K562 (cell line): Measurements from ENCODE around the gene HTT-AS. TPM values are rescaled to one million over a fixed set of nuclear protein-coding genes. Genes with fewer than 3 reads are reported as not detected.

Experiments used
- ATF1 ChIP-seq, 2 experiments: fragments of 450-650 bp in 1 of 2; IDR thresholded peaks; 2 replicates each; pipeline ENCODE4 v1.6.1; 2016; ENCODE audit warnings: missing compliant biosample characterization in 1 of 2, missing genetic modification characterization in 1 of 2
- C11orf30 ChIP-seq: fragments of 450-650 bp; IDR thresholded peaks from 2 replicates; pipeline ENCODE4 v1.6.1; 2016; ENCODE audit warnings: low read depth, mild to moderate bottlenecking
- CBFA2T2 ChIP-seq: fragments of 450-650 bp; conservative IDR thresholded peaks from 2 replicates; pipeline ENCODE4 v1.6.1; 2017; ENCODE audit warnings: mild to moderate bottlenecking
- CBFB ChIP-seq: sonication (generic); formaldehyde crosslinking; IDR thresholded peaks from 2 replicates; pipeline ENCODE4 v1.4.0; 2020; ENCODE audit warnings: mild to moderate bottlenecking, missing genetic modification reagents
- CHCHD3 ChIP-seq: fragments of 250-450 bp; sonication (Bioruptor Pico); IDR thresholded peaks from 2 replicates; pipeline ENCODE4 v2.1.2; 2022; ENCODE audit warnings: mild to moderate bottlenecking
- CREM ChIP-seq: IDR thresholded peaks from 2 replicates; pipeline ENCODE4 v1.6.1; 2014; ENCODE audit warnings: antibody characterized with exemption, low read depth
- CXXC5 ChIP-seq: fragments of 250-450 bp; sonication (Bioruptor Pico); IDR thresholded peaks from 2 replicates; pipeline ENCODE4 v1.8.0; 2022; ENCODE audit warnings: inconsistent platforms, mild to moderate bottlenecking, moderate library complexity
- ETV1 ChIP-seq: fragments of 450-650 bp; conservative IDR thresholded peaks from 2 replicates; pipeline ENCODE4 v1.6.1; 2016; ENCODE audit warnings: missing genetic modification characterization, control low read depth, low read depth, missing compliant biosample characterization
- EWSR1 ChIP-seq: fragments of 450-650 bp; IDR thresholded peaks from 2 replicates; pipeline ENCODE4 v1.6.1; 2018; ENCODE audit warnings: borderline replicate concordance, mild to moderate bottlenecking, low read depth, moderate library complexity; ENCODE audit not compliant: partially characterized antibody
- FOXA1 ChIP-seq: fragments of 450-650 bp; IDR thresholded peaks from 2 replicates; pipeline ENCODE4 v1.6.1; 2016; ENCODE audit warnings: mild to moderate bottlenecking, borderline replicate concordance
- HNRNPK ChIP-seq: fragments of 200-400 bp; formaldehyde crosslinking; IDR thresholded peaks from one replicate; pipeline ENCODE4 v1.6.1; 2018; ENCODE audit warnings: mild to moderate bottlenecking, low read depth, low read length; ENCODE audit not compliant: poor library complexity, severe bottlenecking
- LARP7 ChIP-seq: fragments of 450-650 bp; IDR thresholded peaks from 2 replicates; pipeline ENCODE4 v1.6.1; 2016
- MAZ ChIP-seq, 2 experiments: fragments of 450-650 bp in 1 of 2; sonication (generic) in 1 of 2; formaldehyde crosslinking; IDR thresholded peaks in 1 of 2; conservative IDR thresholded peaks in 1 of 2; 2 replicates each; pipeline versions ENCODE4 v1.4.0 to v1.5.0; 2020; ENCODE audit warnings: mild to moderate bottlenecking in 1 of 2, missing genetic modification reagents in 1 of 2
- NFIX ChIP-seq: fragments of 250-450 bp; sonication (Bioruptor Pico); IDR thresholded peaks from 2 replicates; pipeline ENCODE4 v1.4.0; 2020; ENCODE audit warnings: low read depth, mild to moderate bottlenecking, moderate library complexity
- POLR3G ChIP-seq: IDR thresholded peaks from 2 replicates; pipeline ENCODE4 v1.6.1; 2011; ENCODE audit not compliant: insufficient read length, insufficient replicate concordance; ENCODE audit errors: extremely low read depth
- RNF2 ChIP-seq: sonication (generic); IDR thresholded peaks from 2 replicates; pipeline ENCODE4 v1.6.1; 2016
- THRAP3 ChIP-seq: fragments of 450-650 bp; IDR thresholded peaks from 2 replicates; pipeline ENCODE4 v1.6.1; 2016; ENCODE audit warnings: mild to moderate bottlenecking, inconsistent platforms, borderline replicate concordance
- TRIM24 ChIP-seq, 2 experiments: fragments of 450-650 bp; IDR thresholded peaks; 2 replicates each; pipeline ENCODE4 v1.6.1; 2016
- ZNF316 ChIP-seq: fragments of 450-650 bp; IDR thresholded peaks from 2 replicates; pipeline ENCODE4 v1.6.1; 2016
- polyA plus RNA-seq, 8 experiments: library from polyadenylated mRNA; depleted of rRNA in 4 of 8; stranded (reverse) in 5 of 8; unstranded in 3 of 8; fragments of >200 nt; fragmentation: Nextera tagmentation in 2 of 8; fragmentation: Illumina TruSeq in 1 of 8; extraction: Ambion mirVana in 2 of 8; extraction: Trizol in 1 of 8; gene quantifications; 2 replicates each; pipeline versions ENCODE4 v1.2.1 to v1.2.3, GENCODE V29; 2011 to 2014; ENCODE audit warnings: inconsistent platforms in 1 of 8, missing spikeins in 1 of 8
- total RNA-seq, 7 experiments: library from RNA; depleted of rRNA in 6 of 7; stranded (reverse); fragments of >200 nt in 6 of 7; fragmentation: Illumina TruSeq in 2 of 7; extraction: Trizol in 2 of 7; gene quantifications; 2 replicates each; pipeline versions ENCODE4 v1.2.1 to v1.2.3, GENCODE V29; 2011 to 2021; ENCODE audit warnings: low replicate concordance in 1 of 7
- TF ChIP-seq, protein P1 (sequence below), 2 experiments: fragments of 450-650 bp; formaldehyde crosslinking in 1 of 2; IDR thresholded peaks; 2 replicates each; pipeline versions ENCODE4 v1.4.0 to v1.6.1; 2014 to 2020; ENCODE audit warnings: mild to moderate bottlenecking in 2 of 2, borderline replicate concordance in 1 of 2, low read depth in 1 of 2

HTT-AS gene
- total and polyA plus RNA-seq, 9 of the 15 experiments (the other 6 are each of a cell fraction or from before 2014, with no cell fraction given) = not detected

DNA sequence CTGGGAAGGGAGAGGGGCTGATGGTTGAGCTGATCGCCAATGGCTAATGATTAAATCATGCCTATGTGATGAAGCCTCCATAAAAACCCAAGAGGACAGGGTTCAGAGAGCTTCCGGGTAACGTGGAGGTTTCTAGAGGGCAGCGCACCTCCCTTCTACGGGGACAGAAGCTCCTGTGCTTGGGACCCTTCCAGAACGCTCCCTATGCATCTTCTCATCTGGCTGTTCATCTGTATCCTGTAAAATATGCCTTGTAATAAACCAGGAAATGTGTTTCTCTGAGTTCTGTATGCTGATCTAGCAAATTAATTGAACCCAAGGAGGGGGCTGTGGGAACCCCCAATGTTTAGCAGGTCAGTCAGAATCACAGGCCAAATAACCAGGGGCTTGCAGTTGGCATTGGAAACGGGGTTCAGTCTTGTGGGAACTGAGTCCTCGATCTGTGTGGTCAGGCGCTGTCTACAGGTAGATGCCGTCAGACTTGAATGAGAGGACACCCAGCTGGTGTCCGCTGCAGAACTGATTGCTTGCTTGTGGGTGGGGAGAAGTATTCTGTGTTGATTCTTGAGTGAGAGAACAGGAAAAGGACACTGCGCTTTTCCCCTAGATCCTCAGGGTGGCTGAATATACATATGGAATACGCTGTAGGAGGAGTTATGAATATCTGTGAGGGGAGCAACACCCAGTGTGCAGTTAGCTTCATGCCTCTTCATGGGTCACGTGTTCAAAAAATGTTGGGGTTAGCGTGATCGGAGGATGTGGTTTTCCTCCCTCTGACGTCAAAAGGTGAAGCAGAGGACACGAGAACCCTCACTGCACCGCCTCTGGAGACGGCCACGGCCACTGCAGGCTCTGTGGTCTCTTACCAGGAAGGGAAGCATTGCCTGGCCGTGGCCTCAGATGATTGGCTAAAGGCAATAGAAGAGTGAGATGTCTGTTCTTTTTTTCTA is 29.2 kb downstream of the HTT-AS start (continued):
- TF ChIP-seq EWSR1 (no peak), CBFB (no peak), POLR3G (no peak), CXXC5 (CRISPR knock-in tag) (peak; percentile 40; the same call in 1 of the 2 replicates), RNF2 (peak; percentile 51; the same call in 1 of the 2 replicates), NFIX (CRISPR knock-in tag) (no peak), CHCHD3 (CRISPR knock-in tag) (no peak), ETV1 (tag) (peak; percentile 88), CREM (peak; percentile 91), LARP7 (no peak), ZNF316 (peak; percentile 69), CBFA2T2 (peak; percentile 61), TRIM24 (IDR thresholded peaks at IDR 0.05) (peak in 1 of 2 experiments; percentile 70; a peak in 2 of 4 replicates), FOXA1 (no peak), MAZ (CRISPR knock-in tag; conservative IDR thresholded peaks at IDR 0.05 in 1 of 2, IDR thresholded peaks at IDR 0.05 in 1 of 2) (0 out of 4 replicates have a peak, but pooled peaks of 1 of the 2 experiments have one; percentile 26), HNRNPK (no peak), THRAP3 (no peak), ATF1 (CRISPR knock-in tag; IDR thresholded peaks at IDR 0.05) (no peak), ATF1 (tag; IDR thresholded peaks at IDR 0.05) (peak; percentile 75), C11orf30 (peak; percentile 58; the same call in 1 of the 2 replicates)
- TF ChIP-seq, protein P1, sequence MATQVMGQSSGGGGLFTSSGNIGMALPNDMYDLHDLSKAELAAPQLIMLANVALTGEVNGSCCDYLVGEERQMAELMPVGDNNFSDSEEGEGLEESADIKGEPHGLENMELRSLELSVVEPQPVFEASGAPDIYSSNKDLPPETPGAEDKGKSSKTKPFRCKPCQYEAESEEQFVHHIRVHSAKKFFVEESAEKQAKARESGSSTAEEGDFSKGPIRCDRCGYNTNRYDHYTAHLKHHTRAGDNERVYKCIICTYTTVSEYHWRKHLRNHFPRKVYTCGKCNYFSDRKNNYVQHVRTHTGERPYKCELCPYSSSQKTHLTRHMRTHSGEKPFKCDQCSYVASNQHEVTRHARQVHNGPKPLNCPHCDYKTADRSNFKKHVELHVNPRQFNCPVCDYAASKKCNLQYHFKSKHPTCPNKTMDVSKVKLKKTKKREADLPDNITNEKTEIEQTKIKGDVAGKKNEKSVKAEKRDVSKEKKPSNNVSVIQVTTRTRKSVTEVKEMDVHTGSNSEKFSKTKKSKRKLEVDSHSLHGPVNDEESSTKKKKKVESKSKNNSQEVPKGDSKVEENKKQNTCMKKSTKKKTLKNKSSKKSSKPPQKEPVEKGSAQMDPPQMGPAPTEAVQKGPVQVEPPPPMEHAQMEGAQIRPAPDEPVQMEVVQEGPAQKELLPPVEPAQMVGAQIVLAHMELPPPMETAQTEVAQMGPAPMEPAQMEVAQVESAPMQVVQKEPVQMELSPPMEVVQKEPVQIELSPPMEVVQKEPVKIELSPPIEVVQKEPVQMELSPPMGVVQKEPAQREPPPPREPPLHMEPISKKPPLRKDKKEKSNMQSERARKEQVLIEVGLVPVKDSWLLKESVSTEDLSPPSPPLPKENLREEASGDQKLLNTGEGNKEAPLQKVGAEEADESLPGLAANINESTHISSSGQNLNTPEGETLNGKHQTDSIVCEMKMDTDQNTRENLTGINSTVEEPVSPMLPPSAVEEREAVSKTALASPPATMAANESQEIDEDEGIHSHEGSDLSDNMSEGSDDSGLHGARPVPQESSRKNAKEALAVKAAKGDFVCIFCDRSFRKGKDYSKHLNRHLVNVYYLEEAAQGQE (IDR thresholded peaks at IDR 0.05; ENCODE audit: borderline replicate concordance) = peak; percentile 25; the same call in 1 of the 2 replicates
- TF ChIP-seq, protein P1 (CRISPR knock-in tag; IDR thresholded peaks at IDR 0.05; ENCODE audit: low read depth) = no peak
